Measurements from ENCODE around the gene DPF3.

DNA sequence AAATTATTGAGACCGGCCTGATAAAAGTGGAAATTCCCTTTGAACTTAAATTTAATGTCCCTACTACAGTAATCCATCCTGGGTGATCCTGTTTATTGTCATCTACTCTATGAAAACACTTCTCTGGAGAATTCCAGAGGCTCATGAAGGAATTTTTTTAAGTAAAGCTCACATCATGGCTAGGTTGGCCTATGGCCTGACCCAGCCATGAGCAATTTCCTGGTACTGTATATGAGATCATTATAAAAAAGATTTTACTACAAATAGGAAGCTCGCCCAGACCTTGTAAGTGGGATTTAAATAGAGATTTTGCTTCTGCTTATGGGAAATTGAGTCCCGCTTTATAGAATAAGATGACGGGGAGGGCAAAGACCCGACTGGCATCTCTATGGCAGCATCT lies 215.5 kb downstream of the DPF3 start:
- TF ChIP-seq, protein P1, sequence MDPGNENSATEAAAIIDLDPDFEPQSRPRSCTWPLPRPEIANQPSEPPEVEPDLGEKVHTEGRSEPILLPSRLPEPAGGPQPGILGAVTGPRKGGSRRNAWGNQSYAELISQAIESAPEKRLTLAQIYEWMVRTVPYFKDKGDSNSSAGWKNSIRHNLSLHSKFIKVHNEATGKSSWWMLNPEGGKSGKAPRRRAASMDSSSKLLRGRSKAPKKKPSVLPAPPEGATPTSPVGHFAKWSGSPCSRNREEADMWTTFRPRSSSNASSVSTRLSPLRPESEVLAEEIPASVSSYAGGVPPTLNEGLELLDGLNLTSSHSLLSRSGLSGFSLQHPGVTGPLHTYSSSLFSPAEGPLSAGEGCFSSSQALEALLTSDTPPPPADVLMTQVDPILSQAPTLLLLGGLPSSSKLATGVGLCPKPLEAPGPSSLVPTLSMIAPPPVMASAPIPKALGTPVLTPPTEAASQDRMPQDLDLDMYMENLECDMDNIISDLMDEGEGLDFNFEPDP (CRISPR knock-in tag; IDR thresholded peaks at IDR 0.05): no peak
- TF ChIP-seq CHD1 (IDR thresholded peaks at IDR 0.05; ENCODE audit: low read length) (no peak), CUX1 (CRISPR knock-in tag; IDR thresholded peaks at IDR 0.05) (no peak), SNRNP70 (optimal IDR thresholded peaks at IDR 0.05; ENCODE audit: low read depth, low read length) (no peak), KAT8 (IDR thresholded peaks at IDR 0.05; ENCODE audit: low read depth) (no peak), RCOR1 (IDR thresholded peaks at IDR 0.05; ENCODE audit: borderline replicate concordance in 1 of 2, low read depth in 2 of 2, low read length in 2 of 2) (no peak)

Data from K562 (cell line).